Measurements from ENCODE around the gene TOMT.

Gene TOMT

GRCh38 chr11:72105888-72106287 is at the start of gene TOMT:
TOMT (plus strand) TSS chr11:72105924; CDS start chr11:72105952, 28 bp downstream.
- no peak for DNase-seq

- no peak for DNase-seq
Measured at GRCh38 chr11:72058416-72059034, 47.2 kb upstream of the TOMT start.

- DNase-seq = no peak
Measured at GRCh38 chr11:72061739-72062396, 43.9 kb upstream of the TOMT start.

GRCh38 chr11:72066855-72067254 is 38.9 kb upstream of the TOMT start:
- DNase-seq = no peak

- no peak for DNase-seq
Measured at GRCh38 chr11:72067266-72067665, 38.5 kb upstream of the TOMT start.

- DNase-seq = no peak
Measured at GRCh38 chr11:72067676-72068075, 38.0 kb upstream of the TOMT start.

GRCh38 chr11:72069200-72069599 is 36.5 kb upstream of the TOMT start:
- DNase-seq = no peak

GRCh38 chr11:72069787-72070251 is 35.9 kb upstream of the TOMT start:
- peak; percentile 57 for DNase-seq

GRCh38 chr11:72070491-72070890 is 35.2 kb upstream of the TOMT start:
- DNase-seq = no peak

- DNase-seq = no peak
Measured at GRCh38 chr11:72072348-72072747, 33.4 kb upstream of the TOMT start.

- no peak for DNase-seq
Measured at GRCh38 chr11:72075109-72075508, 30.6 kb upstream of the TOMT start.

- DNase-seq = no peak
Measured at GRCh38 chr11:72075756-72076155, 30.0 kb upstream of the TOMT start.

GRCh38 chr11:72078477-72078876 is 27.2 kb upstream of the TOMT start:
- no peak for DNase-seq

GRCh38 chr11:72079819-72080325 is 25.9 kb upstream of the TOMT start:
- DNase-seq = no peak

- DNase-seq = peak; percentile 99
Measured at GRCh38 chr11:72080326-72081183, 25.2 kb upstream of the TOMT start, which contains the start of the genes LRRC51 and NUMA1. LRRC51 (plus strand) TSS chr11:72080850; CDS start chr11:72089084, 8,234 bp downstream. NUMA1 (minus strand) TSS chr11:72080542; CDS start chr11:72035943, 44,599 bp downstream.

GRCh38 chr11:72081184-72081644 is 24.5 kb upstream of the TOMT start:
- no peak for DNase-seq

- DNase-seq = no peak
Measured at GRCh38 chr11:72081821-72082453, 23.8 kb upstream of the TOMT start.

- no peak for DNase-seq
Measured at GRCh38 chr11:72083414-72083813, 22.3 kb upstream of the TOMT start.

GRCh38 chr11:72084076-72084475 is 21.6 kb upstream of the TOMT start:
- DNase-seq = no peak

GRCh38 chr11:72084965-72085364 is 20.8 kb upstream of the TOMT start:
- DNase-seq = no peak

- DNase-seq = no peak
Measured at GRCh38 chr11:72085621-72086351, 19.9 kb upstream of the TOMT start.

Data from right forelimb (tissue), 1 donor.